Ectodermal cell (in vitro differentiated cells): ENCODE data around the gene CLHC1.
"Not testable (repeated sequence)": the region's sequence is repeated elsewhere in the genome, so short reads cannot be mapped to it uniquely, and the experiment has no call there.

Experiments
- H3K27ac ChIP-seq: 2 replicates; pipeline ENCODE4 v1.7.0; 2013; ENCODE audit warnings: mild to moderate bottlenecking, low read depth, low read length; ENCODE audit not compliant: insufficient read depth, poor library complexity, severe bottlenecking
- H3K27me3 ChIP-seq: 2 replicates; pipeline ENCODE4 v1.7.0; 2013; ENCODE audit warnings: mild to moderate bottlenecking, low read length; ENCODE audit not compliant: insufficient read depth, control insufficient read depth, poor library complexity, severe bottlenecking
- H3K36me3 ChIP-seq: one replicate; pipeline ENCODE4 v1.7.0; 2013; ENCODE audit warnings: low read length; ENCODE audit not compliant: control insufficient read depth, insufficient read depth
- H3K4me1 ChIP-seq: one replicate; pipeline ENCODE4 v1.7.0; 2013; ENCODE audit warnings: low read length; ENCODE audit not compliant: control insufficient read depth, insufficient read depth
- H3K4me3 ChIP-seq: 2 replicates; pipeline ENCODE4 v1.7.0; 2013; ENCODE audit warnings: low read depth, low read length, control low read depth; ENCODE audit not compliant: insufficient read depth
- H3K9me3 ChIP-seq: 2 replicates; pipeline ENCODE4 v1.7.0; 2013; ENCODE audit warnings: mild to moderate bottlenecking, low read length, moderate library complexity; ENCODE audit not compliant: control insufficient read depth
- WGBS, 2 experiments: methylation state at CpG; one replicate each; pipeline ENCODE4 v1.1.7; 2013; ENCODE audit warnings: missing lambda C conversion rate in 2 of 2; 5-methylcytosine and 5-hydroxymethylcytosine counted together

The CLHC1 gene

GRCh38 chr2:55137024-55137958 is 94.8 kb downstream of the CLHC1 start:
- Histone ChIP-seq H3K27me3 (no peaks in the 10 kb centered on the region), H3K4me3 (no peak overlapping the region), H3K36me3 (no peaks in the 10 kb centered on the region), H3K9me3 (no peaks in the 10 kb centered on the region), H3K4me1 (peaks cover 32% of the 10 kb centered on the region), H3K27ac (no peak overlapping the region)
- WGBS, 2 experiments: 71 to 72% methylated on average over 23 of the region's 23 CpGs

GRCh38 chr2:55136138-55136541 is 96.0 kb downstream of the CLHC1 start:
- Histone ChIP-seq H3K4me1 (peaks cover 32% of the 10 kb centered on the region), H3K4me3 (no peak overlapping the region), H3K27me3 (no peaks in the 10 kb centered on the region), H3K27ac (no peak overlapping the region), H3K36me3 (no peaks in the 10 kb centered on the region), H3K9me3 (no peaks in the 10 kb centered on the region)
- 90 to 97% methylated on average over 4 of the region's 4 CpGs for whole genome bisulfite sequencing, 2 experiments

- 90 to 100% methylated on average over 1 to 2 of the region's 2 CpGs for WGBS, 2 experiments
- Histone ChIP-seq H3K4me1 (peaks cover 32% of the 10 kb centered on the region), H3K27me3 (no peaks in the 10 kb centered on the region), H3K27ac (no peak overlapping the region), H3K4me3 (no peak overlapping the region), H3K9me3 (no peaks in the 10 kb centered on the region), H3K36me3 (no peaks in the 10 kb centered on the region)
These were observed 96.6 kb downstream of the CLHC1 start for GRCh38 chr2:55135491-55135890.

GRCh38 chr2:55134316-55134706 is 97.8 kb downstream of the CLHC1 start:
- WGBS, 2 experiments: 85 to 88% methylated on average over 1 of the region's 1 CpG
- Histone ChIP-seq H3K36me3 (no peaks in the 10 kb centered on the region), H3K4me3 (no peak overlapping the region), H3K27ac (no peak overlapping the region), H3K9me3 (no peaks in the 10 kb centered on the region), H3K4me1 (peaks cover 32% of the 10 kb centered on the region), H3K27me3 (no peaks in the 10 kb centered on the region)

- no peak overlapping the region for H3K4me3 ChIP-seq
- no peak overlapping the region for H3K27ac ChIP-seq
- no peaks in the 10 kb centered on the region for H3K36me3 ChIP-seq
- 36 to 46% methylated on average over 7 to 9 of the region's 10 CpGs for WGBS, 2 experiments
- peaks cover 28% of the 10 kb centered on the region for H3K4me1 ChIP-seq
- no peaks in the 10 kb centered on the region for H3K9me3 ChIP-seq
- H3K27me3 ChIP-seq: no peaks in the 10 kb centered on the region
These were observed 98.4 kb downstream of the CLHC1 start for GRCh38 chr2:55133467-55134315.

- no peak overlapping the region for H3K27ac ChIP-seq
- WGBS, 2 experiments: 83 to 89% methylated on average over 1 of the region's 1 CpG
- H3K9me3 ChIP-seq: no peaks in the 10 kb centered on the region
- H3K36me3 ChIP-seq: no peaks in the 10 kb centered on the region
- no peak overlapping the region for H3K4me3 ChIP-seq
- H3K27me3 ChIP-seq: no peaks in the 10 kb centered on the region
- peaks cover 8% of the 10 kb centered on the region for H3K4me1 ChIP-seq
These were observed 101.2 kb downstream of the CLHC1 start for GRCh38 chr2:55130849-55131248.

- not testable (repeated sequence) for H3K36me3 ChIP-seq, H3K9me3 ChIP-seq, H3K27ac ChIP-seq, H3K4me3 ChIP-seq, H3K4me1 ChIP-seq, H3K27me3 ChIP-seq
- 96 to 97% methylated on average over 3 to 4 of the region's 4 CpGs for WGBS, 2 experiments
These were observed 105.5 kb downstream of the CLHC1 start for GRCh38 chr2:55126643-55127042.
